ENCODE data around the gene PCED1B. TPM values are rescaled to one million over a fixed set of nuclear protein-coding genes. Genes with fewer than 3 reads are reported as not detected.

PCED1B gene
- total RNA-seq, 1 experiment from 2014 or later, result 22.8 TPM

- Histone ChIP-seq H2AFZ (ENCODE audit: low read length) (no peak overlapping the region), H3K36me3 (ENCODE audit: insufficient read depth, low read length) (no peaks in the 10 kb centered on the region), H3K27ac (ENCODE audit: low read length) (no peak overlapping the region), H3K9me2 (replicated peaks; ENCODE audit: insufficient read depth, low read length) (no peaks in the 10 kb centered on the region), H3K27me3 (ENCODE audit: low read length) (no peaks in the 10 kb centered on the region), H3K4me2 (ENCODE audit: low read depth, low read length, poor library complexity, severe bottlenecking) (no peak overlapping the region), H3K4me1 (ENCODE audit: low read length) (peaks cover 4% of the 10 kb centered on the region), H4K20me1 (ENCODE audit: insufficient read depth, low read depth, low read length) (no peaks in the 10 kb centered on the region), H3K79me2 (ENCODE audit: low read length) (no peaks in the 10 kb centered on the region), H3K4me3 (ENCODE audit: low read length) (no peak overlapping the region), H3K9ac (ENCODE audit: low read length) (no peak overlapping the region), H3K9me3 (ENCODE audit: low read length) (no peaks in the 10 kb centered on the region)
- DNase-seq, result no peak
These were observed 8.9 kb downstream of the PCED1B start for GRCh38 chr12:47088021-47088944.

- Histone ChIP-seq H3K4me2 (ENCODE audit: low read depth, low read length, poor library complexity, severe bottlenecking) (no peak overlapping the region), H3K9me3 (ENCODE audit: low read length) (no peaks in the 10 kb centered on the region), H3K4me3 (ENCODE audit: low read length) (no peak overlapping the region), H3K27me3 (ENCODE audit: low read length) (no peaks in the 10 kb centered on the region), H3K9ac (ENCODE audit: low read length) (no peak overlapping the region), H4K20me1 (ENCODE audit: insufficient read depth, low read depth, low read length) (no peaks in the 10 kb centered on the region), H2AFZ (ENCODE audit: low read length) (no peak overlapping the region), H3K79me2 (ENCODE audit: low read length) (no peaks in the 10 kb centered on the region), H3K4me1 (ENCODE audit: low read length) (no peaks in the 10 kb centered on the region; the same call in 1 of the 2 replicates), H3K27ac (ENCODE audit: low read length) (no peak overlapping the region), H3K36me3 (ENCODE audit: insufficient read depth, low read length) (no peaks in the 10 kb centered on the region), H3K9me2 (replicated peaks; ENCODE audit: insufficient read depth, low read length) (no peaks in the 10 kb centered on the region)
- no peak for DNase-seq
These were observed 11.6 kb downstream of the PCED1B start for GRCh38 chr12:47091009-47091408.

GRCh38 chr12:47094804-47095203 is 15.4 kb downstream of the PCED1B start:
- Histone ChIP-seq H3K4me2 (ENCODE audit: low read depth, low read length, poor library complexity, severe bottlenecking) (no peak overlapping the region), H3K9ac (ENCODE audit: low read length) (no peak overlapping the region), H3K36me3 (ENCODE audit: insufficient read depth, low read length) (no peaks in the 10 kb centered on the region), H4K20me1 (ENCODE audit: insufficient read depth, low read depth, low read length) (no peaks in the 10 kb centered on the region), H3K9me2 (replicated peaks; ENCODE audit: insufficient read depth, low read length) (no peaks in the 10 kb centered on the region), H3K9me3 (ENCODE audit: low read length) (no peaks in the 10 kb centered on the region), H2AFZ (ENCODE audit: low read length) (no peak overlapping the region), H3K4me3 (ENCODE audit: low read length) (no peak overlapping the region), H3K27ac (ENCODE audit: low read length) (no peak overlapping the region), H3K27me3 (ENCODE audit: low read length) (no peaks in the 10 kb centered on the region), H3K4me1 (ENCODE audit: low read length) (no peaks in the 10 kb centered on the region), H3K79me2 (ENCODE audit: low read length) (no peaks in the 10 kb centered on the region)
- DNase-seq, result no peak

- Histone ChIP-seq H3K9me3 (ENCODE audit: low read length) (no peaks in the 10 kb centered on the region), H4K20me1 (ENCODE audit: insufficient read depth, low read depth, low read length) (no peaks in the 10 kb centered on the region), H3K9me2 (replicated peaks; ENCODE audit: insufficient read depth, low read length) (no peaks in the 10 kb centered on the region), H3K79me2 (ENCODE audit: low read length) (no peaks in the 10 kb centered on the region), H3K4me3 (ENCODE audit: low read length) (no peak overlapping the region), H3K27ac (ENCODE audit: low read length) (no peak overlapping the region), H2AFZ (ENCODE audit: low read length) (no peak overlapping the region), H3K4me2 (ENCODE audit: low read depth, low read length, poor library complexity, severe bottlenecking) (no peak overlapping the region), H3K4me1 (ENCODE audit: low read length) (no peaks in the 10 kb centered on the region), H3K27me3 (ENCODE audit: low read length) (no peaks in the 10 kb centered on the region), H3K9ac (ENCODE audit: low read length) (no peak overlapping the region), H3K36me3 (ENCODE audit: insufficient read depth, low read length) (no peaks in the 10 kb centered on the region)
- DNase-seq, result no peak
These were observed 16.2 kb downstream of the PCED1B start for GRCh38 chr12:47095446-47096236.

- Histone ChIP-seq H3K4me2 (ENCODE audit: low read depth, low read length, poor library complexity, severe bottlenecking) (no peak overlapping the region), H3K9ac (ENCODE audit: low read length) (no peak overlapping the region), H4K20me1 (ENCODE audit: insufficient read depth, low read depth, low read length) (no peaks in the 10 kb centered on the region), H3K9me2 (replicated peaks; ENCODE audit: insufficient read depth, low read length) (no peaks in the 10 kb centered on the region), H3K79me2 (ENCODE audit: low read length) (no peaks in the 10 kb centered on the region), H3K9me3 (ENCODE audit: low read length) (no peaks in the 10 kb centered on the region), H3K4me1 (ENCODE audit: low read length) (no peaks in the 10 kb centered on the region), H2AFZ (ENCODE audit: low read length) (no peak overlapping the region), H3K36me3 (ENCODE audit: insufficient read depth, low read length) (no peaks in the 10 kb centered on the region), H3K27ac (ENCODE audit: low read length) (no peak overlapping the region), H3K27me3 (ENCODE audit: low read length) (no peaks in the 10 kb centered on the region), H3K4me3 (ENCODE audit: low read length) (no peak overlapping the region)
- no peak for DNase-seq
These were observed 18.0 kb downstream of the PCED1B start for GRCh38 chr12:47097276-47097896.

GRCh38 chr12:47098099-47098498 is 18.7 kb downstream of the PCED1B start:
- no peak overlapping the region for H3K27ac ChIP-seq (ENCODE audit: low read length)
- H3K4me3 ChIP-seq (ENCODE audit: low read length), result no peak overlapping the region
- H3K4me1 ChIP-seq (ENCODE audit: low read length), result no peaks in the 10 kb centered on the region
- no peaks in the 10 kb centered on the region for H3K79me2 ChIP-seq (ENCODE audit: low read length)
- no peaks in the 10 kb centered on the region for H3K27me3 ChIP-seq (ENCODE audit: low read length)
- H3K9me2 ChIP-seq (replicated peaks; ENCODE audit: insufficient read depth, low read length), result no peaks in the 10 kb centered on the region
- no peak for DNase-seq
- H3K9ac ChIP-seq (ENCODE audit: low read length), result no peak overlapping the region
- H2AFZ ChIP-seq (ENCODE audit: low read length), result no peak overlapping the region
- no peaks in the 10 kb centered on the region for H3K36me3 ChIP-seq (ENCODE audit: insufficient read depth, low read length)
- H4K20me1 ChIP-seq (ENCODE audit: insufficient read depth, low read depth, low read length), result no peaks in the 10 kb centered on the region
- no peak overlapping the region for H3K4me2 ChIP-seq (ENCODE audit: low read depth, low read length, poor library complexity, severe bottlenecking)
- H3K9me3 ChIP-seq (ENCODE audit: low read length), result no peaks in the 10 kb centered on the region

- Histone ChIP-seq H3K4me2 (ENCODE audit: low read depth, low read length, poor library complexity, severe bottlenecking) (no peak overlapping the region), H3K27me3 (ENCODE audit: low read length) (no peaks in the 10 kb centered on the region), H3K79me2 (ENCODE audit: low read length) (no peaks in the 10 kb centered on the region), H4K20me1 (ENCODE audit: insufficient read depth, low read depth, low read length) (no peaks in the 10 kb centered on the region), H3K9ac (ENCODE audit: low read length) (no peak overlapping the region), H3K27ac (ENCODE audit: low read length) (no peak overlapping the region), H3K4me1 (ENCODE audit: low read length) (no peaks in the 10 kb centered on the region), H3K9me2 (replicated peaks; ENCODE audit: insufficient read depth, low read length) (no peaks in the 10 kb centered on the region), H3K4me3 (ENCODE audit: low read length) (no peak overlapping the region), H2AFZ (ENCODE audit: low read length) (no peak overlapping the region), H3K9me3 (ENCODE audit: low read length) (no peaks in the 10 kb centered on the region), H3K36me3 (ENCODE audit: insufficient read depth, low read length) (no peaks in the 10 kb centered on the region)
- no peak for DNase-seq
These were observed 20.2 kb downstream of the PCED1B start for GRCh38 chr12:47099610-47100009.

GRCh38 chr12:47100160-47100559 is 20.7 kb downstream of the PCED1B start:
- no peak overlapping the region for H3K27ac ChIP-seq (ENCODE audit: low read length)
- no peak overlapping the region for H3K4me2 ChIP-seq (ENCODE audit: low read depth, low read length, poor library complexity, severe bottlenecking)
- H3K9ac ChIP-seq (ENCODE audit: low read length), result no peak overlapping the region
- no peak overlapping the region for H3K4me3 ChIP-seq (ENCODE audit: low read length)
- no peaks in the 10 kb centered on the region for H3K36me3 ChIP-seq (ENCODE audit: insufficient read depth, low read length)
- no peaks in the 10 kb centered on the region for H3K9me3 ChIP-seq (ENCODE audit: low read length)
- H3K4me1 ChIP-seq (ENCODE audit: low read length), result no peaks in the 10 kb centered on the region
- H3K9me2 ChIP-seq (replicated peaks; ENCODE audit: insufficient read depth, low read length), result no peaks in the 10 kb centered on the region
- DNase-seq, result no peak
- no peaks in the 10 kb centered on the region for H4K20me1 ChIP-seq (ENCODE audit: insufficient read depth, low read depth, low read length)
- H2AFZ ChIP-seq (ENCODE audit: low read length), result no peak overlapping the region
- no peaks in the 10 kb centered on the region for H3K79me2 ChIP-seq (ENCODE audit: low read length)
- no peaks in the 10 kb centered on the region for H3K27me3 ChIP-seq (ENCODE audit: low read length)
